Stomach (tissue), 9 donors: ENCODE results near the gene C1QTNF12. TPM values are rescaled to one million over a fixed set of nuclear protein-coding genes. Genes with fewer than 3 reads are reported as not detected.

Experiments
- DNase-seq, 2 donors: peaks; one replicate each; pipeline versions ENCODE4 v3.0.0 to v3.0.0-alpha.2; 2013 to 2019
- H3K27ac ChIP-seq, 5 donors: fragments of 200-600 bp in 4 of 5; sonication (generic) in 4 of 5; one replicate each; pipeline ENCODE4 v1.5.1; 2013 to 2019; ENCODE audit warnings: mild to moderate bottlenecking in 1 of 5, moderate library complexity in 1 of 5
- H3K27me3 ChIP-seq, 3 donors: fragments of 200-600 bp; sonication (generic); one replicate each; pipeline ENCODE4 v1.5.1; 2017 to 2019; ENCODE audit warnings: mixed run types in 1 of 3
- H3K36me3 ChIP-seq, 4 donors: fragments of 200-600 bp; sonication (generic); 1 replicate in 3 of 4; 2 replicates in 1 of 4; pipeline ENCODE4 v1.5.1; 2016 to 2019
- H3K4me1 ChIP-seq, 4 donors: fragments of 200-600 bp; sonication (generic); one replicate each; pipeline ENCODE4 v1.5.1; 2016 to 2019
- H3K4me3 ChIP-seq, 4 donors: fragments of 200-600 bp; sonication (generic) in 3 of 4; one replicate each; pipeline ENCODE4 v1.5.1; 2016 to 2019; ENCODE audit warnings: mild to moderate bottlenecking in 1 of 4
- H3K9me3 ChIP-seq, 4 donors: fragments of 200-600 bp; sonication (generic); one replicate each; pipeline ENCODE4 v1.5.1; 2016 to 2019
- EP300 ChIP-seq: sonication (generic); formaldehyde crosslinking; IDR thresholded peaks from one replicate; pipeline ENCODE4 v1.6.1; 2017; ENCODE audit warnings: antibody characterized with exemption
- POLR2A ChIP-seq, 4 donors: fragments of 450-650 bp; IDR thresholded peaks; one replicate each; pipeline ENCODE4 v1.6.1; 2016; ENCODE audit warnings: antibody characterized with exemption in 4 of 4, control low read depth in 2 of 4, mild to moderate bottlenecking in 1 of 4, moderate library complexity in 1 of 4
- POLR2AphosphoS5 ChIP-seq, 3 donors: sonication (generic); formaldehyde crosslinking; IDR thresholded peaks; one replicate each; pipeline ENCODE4 v1.6.1; 2016; ENCODE audit warnings: antibody characterized with exemption in 3 of 3
- WGBS, 5 donors: extraction: QIAGEN DNeasy Blood & Tissue Kit in 3 of 5; methylation state at CpG; one replicate each; pipeline versions ENCODE4 v1.1.5 to v1.1.7; 2013 to 2018; 5-methylcytosine and 5-hydroxymethylcytosine counted together
- intact Hi-C: fragments of 100-400 bp; cut with DNase I; formaldehyde crosslinking; loops from one replicate; pipeline ENCODE4 v1.15.1; 2023; ENCODE audit warnings: low total_unique reads
- polyA plus RNA-seq, 3 donors: library from polyadenylated mRNA; stranded (reverse); fragments of 200-250 nt; gene quantifications; one replicate each; pipeline ENCODE4 v1.2.3, GENCODE V29; 2013
- total RNA-seq, 5 donors: library from RNA; depleted of rRNA; stranded (reverse); fragments of >200 nt; gene quantifications; one replicate each; pipeline versions ENCODE4 v1.1.0 to v1.2.3, GENCODE V29; 2014 to 2016
- TF ChIP-seq, protein P1 (sequence below), 7 experiments: fragments of 450-650 bp in 4 of 7; fragments of 200-600 bp in 3 of 7; sonication (generic) in 3 of 7; IDR thresholded peaks; one replicate each; pipeline ENCODE4 v1.5.1; 2016 to 2019; ENCODE audit warnings: antibody characterized with exemption in 7 of 7, control low read depth in 2 of 7, mild to moderate bottlenecking in 1 of 7
- donor health status: healthy with polysubstance abuse.
- donor health status: Bipolar disorder and iron deficiency.
- donor health status: healthy.

The C1QTNF12 gene
- total and polyA plus RNA-seq, 8 donors, result 1.5 to 21.3 (median 2.9) TPM; not detected in 2

DNA sequence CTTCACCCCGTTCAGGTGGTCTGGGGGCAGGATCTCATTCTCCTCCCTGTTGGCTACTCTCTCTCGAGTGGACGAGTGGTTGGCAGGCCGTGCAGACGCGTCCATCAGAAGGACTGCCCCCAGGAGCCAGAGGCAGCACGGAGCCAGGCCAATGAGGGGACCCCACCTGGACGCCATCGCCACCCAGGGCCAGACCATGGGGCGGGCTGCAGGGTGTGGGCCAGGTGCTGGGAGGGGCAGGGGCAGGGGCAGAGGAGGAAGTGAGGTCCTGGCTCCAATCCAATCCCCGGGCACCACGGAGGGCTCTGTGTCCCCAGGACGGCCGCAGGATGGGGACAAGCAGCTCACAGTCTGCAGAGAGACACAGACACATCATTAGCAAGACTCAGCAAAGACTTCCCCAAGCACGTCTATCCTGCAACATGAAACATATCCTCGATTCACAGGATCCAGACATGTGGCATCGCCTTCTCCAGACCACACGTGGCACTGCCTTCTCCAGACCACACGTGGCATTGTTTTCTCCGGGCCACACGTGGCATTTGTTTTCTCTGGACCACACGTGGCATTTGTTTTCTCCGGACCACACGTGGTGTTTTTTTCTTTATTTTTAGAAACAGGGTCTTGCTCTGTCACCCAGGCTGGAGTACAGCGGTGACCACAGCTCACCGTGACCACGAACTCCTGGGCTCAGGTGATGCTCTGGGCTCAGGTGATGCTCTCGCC is 17.8 kb downstream of the C1QTNF12 start:
- H3K9me3 ChIP-seq, result peaks cover 0 to 3% (median 0%) of the 10 kb centered on the region in 4 donors
- intact Hi-C loops, result loop anchor here (5.0 to 10.0 kb wide), 2 partner anchors 54 to 106 kb away; partner anchors contain the start of gene TTLL10
- peaks cover 33 to 64% (median 56%) of the 10 kb centered on the region in 4 donors for H3K36me3 ChIP-seq
- no peak overlapping the region for H3K4me3 ChIP-seq
- H3K4me1 ChIP-seq, result peaks cover 24 to 80% (median 62%) of the 10 kb centered on the region in 4 donors
- WGBS, 5 donors, result 85 to 89% (median 86%) methylated on average over 15 to 28 of the region's 28 CpGs
- no peaks in the 10 kb centered on the region for H3K27me3 ChIP-seq
- H3K27ac ChIP-seq, result no peak overlapping the region
- no peak for DNase-seq
- no peak for TF ChIP-seq POLR2A (IDR thresholded peaks at IDR 0.05)
- TF ChIP-seq POLR2AphosphoS5 (IDR thresholded peaks at IDR 0.05), result no peak
- TF ChIP-seq EP300, result no peak
- TF ChIP-seq, protein P1, sequence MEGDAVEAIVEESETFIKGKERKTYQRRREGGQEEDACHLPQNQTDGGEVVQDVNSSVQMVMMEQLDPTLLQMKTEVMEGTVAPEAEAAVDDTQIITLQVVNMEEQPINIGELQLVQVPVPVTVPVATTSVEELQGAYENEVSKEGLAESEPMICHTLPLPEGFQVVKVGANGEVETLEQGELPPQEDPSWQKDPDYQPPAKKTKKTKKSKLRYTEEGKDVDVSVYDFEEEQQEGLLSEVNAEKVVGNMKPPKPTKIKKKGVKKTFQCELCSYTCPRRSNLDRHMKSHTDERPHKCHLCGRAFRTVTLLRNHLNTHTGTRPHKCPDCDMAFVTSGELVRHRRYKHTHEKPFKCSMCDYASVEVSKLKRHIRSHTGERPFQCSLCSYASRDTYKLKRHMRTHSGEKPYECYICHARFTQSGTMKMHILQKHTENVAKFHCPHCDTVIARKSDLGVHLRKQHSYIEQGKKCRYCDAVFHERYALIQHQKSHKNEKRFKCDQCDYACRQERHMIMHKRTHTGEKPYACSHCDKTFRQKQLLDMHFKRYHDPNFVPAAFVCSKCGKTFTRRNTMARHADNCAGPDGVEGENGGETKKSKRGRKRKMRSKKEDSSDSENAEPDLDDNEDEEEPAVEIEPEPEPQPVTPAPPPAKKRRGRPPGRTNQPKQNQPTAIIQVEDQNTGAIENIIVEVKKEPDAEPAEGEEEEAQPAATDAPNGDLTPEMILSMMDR (IDR thresholded peaks at IDR 0.05), result no peak

DNA sequence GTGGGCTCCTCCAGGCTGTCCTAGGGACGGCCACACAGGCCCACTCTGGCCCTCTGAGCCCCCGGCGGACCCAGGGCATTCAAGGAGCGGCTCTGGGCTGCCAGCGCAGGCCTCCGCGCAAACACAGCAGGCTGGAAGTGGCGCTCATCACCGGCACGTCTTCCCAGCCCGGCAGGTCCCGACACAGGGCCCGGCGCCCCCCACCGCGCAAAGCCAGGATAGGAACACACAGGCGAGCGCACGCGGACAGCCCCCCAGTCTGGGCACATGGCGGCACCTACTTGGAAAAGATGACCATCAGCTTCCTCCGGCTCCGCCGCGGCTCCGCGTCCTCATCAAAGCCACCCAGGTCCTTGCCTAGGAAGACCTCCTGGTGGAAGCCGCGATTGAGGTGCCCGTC is 18.3 kb downstream of the C1QTNF12 start:
- Histone ChIP-seq H3K4me3 (no peak overlapping the region), H3K4me1 (peaks cover 23 to 75% (median 57%) of the 10 kb centered on the region in 4 donors), H3K9me3 (peaks cover 0 to 3% (median 0%) of the 10 kb centered on the region in 4 donors), H3K27me3 (no peaks in the 10 kb centered on the region), H3K27ac (no peak overlapping the region), H3K36me3 (peaks cover 39 to 70% (median 62%) of the 10 kb centered on the region in 4 donors)
- TF ChIP-seq EP300, result no peak
- TF ChIP-seq POLR2A (IDR thresholded peaks at IDR 0.05), result no peak
- TF ChIP-seq, protein P1 (IDR thresholded peaks at IDR 0.05), result no peak
- no peak for TF ChIP-seq POLR2AphosphoS5 (IDR thresholded peaks at IDR 0.05)
- WGBS, 5 donors, result 86 to 99% (median 94%) methylated on average over 15 to 30 of the region's 30 CpGs
- no peak for DNase-seq
- intact Hi-C loops, result loop anchor here (5.0 to 10.0 kb wide), 2 partner anchors 53 to 106 kb away; partner anchors contain the start of gene TTLL10

GRCh38 chr1:1227386-1227785 is 19.1 kb downstream of the C1QTNF12 start:
- Histone ChIP-seq H3K27me3 (no peaks in the 10 kb centered on the region), H3K27ac (no peak overlapping the region), H3K4me3 (no peak overlapping the region), H3K36me3 (peaks cover 47 to 78% (median 70%) of the 10 kb centered on the region in 4 donors), H3K4me1 (peaks cover 15 to 72% (median 50%) of the 10 kb centered on the region in 4 donors), H3K9me3 (no peaks in the 10 kb centered on the region)
- 93 to 99% (median 94%) methylated on average over 16 to 25 of the region's 25 CpGs for WGBS, 5 donors
- TF ChIP-seq, protein P1 (IDR thresholded peaks at IDR 0.05), result no peak
- TF ChIP-seq POLR2A (IDR thresholded peaks at IDR 0.05), result no peak
- TF ChIP-seq POLR2AphosphoS5 (IDR thresholded peaks at IDR 0.05), result no peak
- TF ChIP-seq EP300, result no peak
- no peak for DNase-seq
- intact Hi-C loops, result loop anchor here (5.0 to 10.0 kb wide), 2 partner anchors 53 to 105 kb away; partner anchors contain the start of gene TTLL10

DNA sequence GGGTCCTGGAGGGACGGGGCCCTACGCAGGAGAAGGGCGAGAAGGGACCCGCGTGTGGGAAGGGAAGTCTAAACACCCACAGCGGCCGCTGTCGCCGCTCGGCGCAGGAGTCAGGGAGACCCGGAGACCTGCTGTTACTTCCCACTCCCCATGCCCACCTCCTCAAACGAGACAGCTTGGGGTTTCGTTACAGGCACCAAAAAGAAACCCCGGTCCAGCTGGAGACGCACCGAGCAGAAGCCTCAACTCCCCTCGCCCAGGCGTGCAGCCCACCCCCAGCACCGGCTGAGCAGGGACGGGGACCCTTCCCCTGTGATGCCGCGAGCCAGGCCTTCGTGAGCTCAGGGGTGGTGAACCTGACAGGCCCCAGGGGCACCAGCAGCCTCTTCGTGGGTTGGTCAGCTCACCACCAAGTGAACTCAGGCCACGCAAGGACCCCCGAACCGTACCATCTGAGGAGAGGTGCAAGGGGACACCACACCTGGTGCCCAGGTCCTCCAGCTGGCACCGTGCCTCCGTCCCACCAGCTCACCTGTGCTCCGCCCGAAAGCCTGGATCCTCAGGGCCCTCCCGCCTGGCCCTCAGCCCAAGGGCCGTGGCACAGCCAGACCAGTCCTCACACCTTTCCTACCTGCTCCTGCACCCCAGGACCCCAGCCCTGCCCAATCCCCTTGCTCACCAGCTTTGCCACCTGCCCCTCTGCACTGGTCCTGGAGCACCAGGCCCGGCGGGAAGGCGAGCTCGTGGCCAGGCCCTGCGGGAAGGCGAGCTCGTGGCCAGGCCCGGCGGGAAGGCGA is 19.8 kb downstream of the C1QTNF12 start:
- WGBS, 5 donors, result 88 to 93% (median 91%) methylated on average over 29 to 44 of the region's 44 CpGs
- Histone ChIP-seq H3K27ac (no peak overlapping the region), H3K9me3 (no peaks in the 10 kb centered on the region), H3K36me3 (peaks cover 53 to 84% (median 76%) of the 10 kb centered on the region in 4 donors), H3K4me1 (peaks cover 15 to 78% (median 52%) of the 10 kb centered on the region in 4 donors), H3K4me3 (no peak overlapping the region), H3K27me3 (no peaks in the 10 kb centered on the region)
- TF ChIP-seq EP300 (no peak), POLR2A (IDR thresholded peaks at IDR 0.05) (no peak), POLR2AphosphoS5 (IDR thresholded peaks at IDR 0.05) (no peak)
- TF ChIP-seq, protein P1 (IDR thresholded peaks at IDR 0.05), result no peak
- intact Hi-C loops, result loop anchor here (5.0 to 10.0 kb wide), 2 partner anchors 52 to 104 kb away; partner anchors contain the start of gene TTLL10
- no peak for DNase-seq
